Activated T-cell treated with anti-CD3 and anti-CD28 coated beads, Interleukin-2, amount 50 U/mL, for 4 hours (primary cell): ENCODE measurements around the gene RTN4RL2. TPM values are rescaled to one million over a fixed set of nuclear protein-coding genes. Genes with fewer than 3 reads are reported as not detected.
A peak's percentile ranks its signal among the peaks of the same experiment; 100 is the strongest.
"Not testable (repeated sequence)": the region's sequence is repeated elsewhere in the genome, so short reads cannot be mapped to it uniquely, and the experiment has no call there.

Experiments used
- ATAC-seq, 2 donors: fragments of 200-7000 bp; cut with Tn5 transposase; one replicate each; pipeline ENCODE4 v1.10.0; 2021
- DNase-seq: peaks from one replicate; pipeline ENCODE4 v3.0.0-alpha.2; 2020
- H3K27me3 Mint-ChIP-seq: one replicate; pipeline ENCODE4 v1.8.0; 2021; ENCODE audit warnings: low read depth, mixed read lengths
- H3K36me3 Mint-ChIP-seq: one replicate; pipeline ENCODE4 v1.8.0; 2022; ENCODE audit warnings: mixed read lengths; ENCODE audit not compliant: insufficient read depth
- H3K4me1 Mint-ChIP-seq: one replicate; pipeline ENCODE4 v1.8.0; 2021; ENCODE audit warnings: low read depth, mixed read lengths
- H3K4me3 Mint-ChIP-seq: one replicate; pipeline ENCODE4 v1.8.0; 2021; ENCODE audit warnings: mild to moderate bottlenecking, moderate library complexity, mixed read lengths
- H3K9me3 Mint-ChIP-seq: one replicate; pipeline ENCODE4 v1.8.0; 2021; ENCODE audit warnings: mixed read lengths
- total RNA-seq, 3 donors: library from RNA; stranded (reverse); gene quantifications; one replicate each; pipeline ENCODE4 v1.2.1, GENCODE V29; 2021

RTN4RL2 gene
- total RNA-seq, 3 donors from 2014 or later, result 0.16 to 0.33 (median 0.27) TPM

DNA sequence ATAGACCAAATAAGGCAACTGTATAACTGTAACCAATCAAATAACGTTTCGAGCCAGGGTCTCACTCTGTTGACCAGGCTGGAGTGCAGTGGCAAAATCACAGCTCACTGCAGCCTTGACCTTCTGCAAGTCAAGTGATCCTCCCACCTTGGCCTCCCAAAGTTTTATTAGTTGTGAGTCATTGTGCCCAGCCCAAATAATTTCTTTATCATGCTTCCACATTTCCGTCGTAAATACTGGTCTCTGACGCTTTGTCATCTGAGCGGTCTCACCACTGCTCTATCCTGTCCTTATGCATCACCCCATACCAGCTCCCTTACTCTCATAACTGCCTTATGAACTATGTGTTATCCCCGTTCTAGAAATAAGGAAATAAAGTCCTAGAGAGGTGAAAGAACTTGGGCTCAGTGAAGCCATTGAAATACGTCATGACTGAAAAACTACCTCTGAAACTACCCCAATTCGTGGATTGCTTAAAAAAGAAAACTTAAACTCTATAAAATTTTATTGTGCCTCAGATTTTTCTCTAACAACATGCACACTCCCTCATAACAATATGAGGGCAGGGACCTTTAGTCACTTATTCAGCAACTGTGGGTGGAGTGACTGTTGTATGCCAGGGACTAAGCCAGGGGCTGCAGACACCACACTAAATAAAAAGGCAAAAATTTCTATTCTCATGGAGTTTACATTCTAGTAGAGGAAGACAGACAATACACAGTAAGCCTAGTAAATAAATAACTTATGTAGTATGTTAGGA is 15.8 kb upstream of the RTN4RL2 start:
- DNase-seq (no peak), ATAC-seq (no peak)
- Mint-ChIP-seq H3K4me1 (no peaks in the 10 kb centered on the region), H3K9me3 (no peaks in the 10 kb centered on the region), H3K4me3 (no peak overlapping the region), H3K36me3 (no peaks in the 10 kb centered on the region), H3K27me3 (peaks cover 18% of the 10 kb centered on the region)

DNA sequence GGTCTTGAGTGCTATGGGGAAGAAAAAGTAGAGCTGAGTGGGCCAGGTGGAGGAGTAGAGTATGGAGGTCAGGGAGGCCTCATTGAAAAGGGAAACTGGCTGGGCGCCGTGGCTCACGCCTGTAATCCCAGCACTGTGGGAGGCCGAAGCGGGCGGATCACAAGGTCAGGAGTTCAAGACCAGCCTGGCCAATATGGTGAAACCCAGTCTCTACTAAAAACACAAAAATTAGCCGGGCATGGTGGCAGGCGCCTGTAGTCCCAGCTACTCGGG is 15.3 kb upstream of the RTN4RL2 start:
- not testable (repeated sequence) for ATAC-seq, H3K4me3 Mint-ChIP-seq, H3K9me3 Mint-ChIP-seq, DNase-seq, H3K36me3 Mint-ChIP-seq, H3K4me1 Mint-ChIP-seq
- peaks cover 21% of the 10 kb centered on the region for H3K27me3 Mint-ChIP-seq

DNA sequence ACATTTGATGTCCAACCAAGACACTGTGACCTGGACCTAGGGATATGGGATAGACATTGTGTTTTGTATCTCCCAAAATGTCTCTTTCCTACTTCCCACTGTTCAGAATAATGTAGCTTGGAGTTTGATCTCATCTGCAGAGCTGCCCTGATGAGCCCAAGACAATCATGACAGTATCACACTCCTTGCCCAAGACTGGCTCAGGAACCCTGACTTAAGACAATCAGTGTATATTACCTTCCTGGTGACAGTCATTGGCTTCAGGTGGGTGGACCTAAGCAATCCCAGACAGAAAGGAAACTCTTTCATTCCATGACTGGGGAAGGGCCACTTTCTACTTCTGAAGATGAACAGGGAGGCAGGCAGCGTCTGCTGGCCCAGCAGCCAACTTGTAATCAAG is 14.3 kb upstream of the RTN4RL2 start:
- no peak for ATAC-seq
- no peaks in the 10 kb centered on the region for H3K36me3 Mint-ChIP-seq
- H3K4me3 Mint-ChIP-seq, result no peak overlapping the region
- peaks cover 20% of the 10 kb centered on the region for H3K27me3 Mint-ChIP-seq
- H3K4me1 Mint-ChIP-seq, result no peaks in the 10 kb centered on the region
- no peak for DNase-seq
- H3K9me3 Mint-ChIP-seq, result no peaks in the 10 kb centered on the region

DNA sequence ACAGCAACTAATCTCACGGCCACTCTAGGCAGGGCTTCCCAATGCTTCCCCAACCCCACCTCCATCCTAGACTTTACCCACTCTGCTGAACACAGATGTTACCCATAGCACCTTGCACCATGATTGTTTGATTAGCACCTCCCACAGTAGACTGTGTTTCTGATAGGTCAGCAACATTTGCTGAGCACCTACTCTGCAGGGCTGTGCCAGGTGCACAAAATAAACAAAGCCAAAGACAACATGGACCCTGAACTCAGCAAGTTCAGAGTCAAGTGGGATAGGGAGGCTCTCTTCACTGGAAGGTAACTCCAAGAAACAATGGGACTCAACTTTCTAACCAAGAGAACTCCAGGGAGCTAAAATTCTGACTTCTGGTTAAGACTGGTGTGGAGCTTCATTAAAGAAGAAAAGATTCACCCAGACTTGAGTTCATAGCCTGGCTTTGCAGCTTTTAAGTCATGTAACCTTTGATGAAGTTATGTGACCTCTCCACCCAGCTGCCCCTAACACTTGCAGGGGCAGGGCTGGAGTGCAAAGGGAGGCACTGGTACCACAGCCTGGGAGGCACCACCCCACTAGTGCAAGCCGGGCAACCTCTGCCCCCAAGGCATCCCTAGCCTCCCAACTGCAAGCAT is 6.7 kb upstream of the RTN4RL2 start:
- Mint-ChIP-seq H3K9me3 (no peaks in the 10 kb centered on the region), H3K4me3 (no peak overlapping the region), H3K36me3 (no peaks in the 10 kb centered on the region), H3K27me3 (peaks cover 13% of the 10 kb centered on the region), H3K4me1 (peaks cover 10% of the 10 kb centered on the region)
- no peak for ATAC-seq
- no peak for DNase-seq

DNA sequence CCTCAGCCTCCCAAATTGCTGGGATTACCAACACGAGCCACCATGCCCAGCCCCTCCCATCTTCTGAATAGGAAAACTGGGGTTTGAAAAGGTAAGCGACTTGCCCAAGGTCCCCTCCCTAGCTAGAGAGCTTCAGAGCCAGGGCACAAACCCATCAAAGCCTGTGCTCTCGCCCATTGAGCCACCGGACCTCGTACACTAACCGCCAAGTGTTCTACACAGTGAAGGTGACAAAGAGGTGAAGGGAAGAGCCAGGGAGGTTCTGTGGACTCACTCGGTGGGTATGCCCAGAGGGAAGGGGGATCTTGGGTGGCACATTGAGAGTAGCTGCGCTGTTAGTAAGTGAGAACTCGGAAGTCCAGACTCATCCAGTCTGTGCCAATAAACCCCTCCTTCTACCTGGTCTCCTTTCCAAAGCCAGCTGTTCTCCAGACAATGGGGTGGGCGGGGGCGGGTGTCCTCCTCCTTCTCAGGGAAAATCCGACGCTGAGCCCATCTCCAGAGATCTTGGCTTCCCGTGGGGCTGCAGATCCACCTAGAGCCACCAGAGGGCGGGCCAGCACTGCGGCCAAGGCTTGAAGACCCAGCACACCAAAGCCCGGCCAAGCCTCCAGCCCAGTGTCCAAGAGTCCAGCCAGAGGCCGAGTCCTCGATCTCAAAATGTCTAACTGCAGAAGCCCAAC is 3.2 kb upstream of the RTN4RL2 start:
- Mint-ChIP-seq H3K36me3 (no peaks in the 10 kb centered on the region), H3K27me3 (peaks cover 24% of the 10 kb centered on the region), H3K9me3 (no peaks in the 10 kb centered on the region), H3K4me1 (peaks cover 26% of the 10 kb centered on the region), H3K4me3 (peak overlapping the region; percentile 62)
- DNase-seq (peak; percentile 68), ATAC-seq (peak; percentile 40 to 43)

DNA sequence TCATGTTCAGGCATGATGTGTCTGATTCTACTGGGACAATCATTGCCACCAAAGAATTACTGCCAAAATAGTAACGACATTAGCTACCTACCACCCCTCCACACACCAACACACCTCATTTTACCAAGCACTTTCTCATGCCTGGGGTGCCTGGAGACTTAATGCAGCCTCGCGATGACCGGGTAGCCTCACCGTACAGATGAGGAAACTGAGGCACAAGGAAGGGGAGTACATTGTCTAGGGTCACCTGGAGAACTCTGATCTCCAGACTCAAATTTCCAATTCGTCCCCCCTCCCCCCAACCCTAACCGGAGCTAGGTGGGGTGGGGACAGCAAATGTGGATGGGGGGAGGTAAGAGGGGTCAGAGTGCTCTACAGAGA is 2.7 kb upstream of the RTN4RL2 start:
- H3K27me3 Mint-ChIP-seq, result peaks cover 29% of the 10 kb centered on the region
- DNase-seq (no peak), ATAC-seq (peak; percentile 6 to 9)
- H3K36me3 Mint-ChIP-seq, result no peaks in the 10 kb centered on the region
- peak overlapping the region; percentile 62 for H3K4me3 Mint-ChIP-seq
- H3K4me1 Mint-ChIP-seq, result peaks cover 26% of the 10 kb centered on the region
- no peaks in the 10 kb centered on the region for H3K9me3 Mint-ChIP-seq

DNA sequence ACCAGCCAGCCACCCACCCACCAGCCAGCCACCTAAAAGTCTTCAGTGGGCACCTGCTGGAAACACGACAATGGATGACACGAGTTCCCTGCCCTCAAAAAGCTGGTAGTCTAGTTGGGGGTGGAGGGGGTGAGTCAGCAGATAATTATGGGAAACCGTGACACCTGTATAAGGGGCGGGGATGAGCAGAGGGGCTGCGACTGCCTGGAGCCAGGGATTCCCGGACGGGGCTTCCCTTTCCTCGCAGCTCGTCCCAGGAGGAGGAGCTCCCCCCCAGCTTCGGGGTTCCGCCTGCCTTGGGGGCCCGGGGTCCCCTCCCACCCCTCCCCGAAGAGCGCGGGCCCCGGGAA is 2.3 kb upstream of the RTN4RL2 start:
- DNase-seq (no peak), ATAC-seq (peak; percentile 20 to 32)
- Mint-ChIP-seq H3K4me3 (peak overlapping the region; percentile 62), H3K27me3 (peaks cover 31% of the 10 kb centered on the region), H3K36me3 (no peaks in the 10 kb centered on the region), H3K9me3 (no peaks in the 10 kb centered on the region), H3K4me1 (peaks cover 26% of the 10 kb centered on the region)

DNA sequence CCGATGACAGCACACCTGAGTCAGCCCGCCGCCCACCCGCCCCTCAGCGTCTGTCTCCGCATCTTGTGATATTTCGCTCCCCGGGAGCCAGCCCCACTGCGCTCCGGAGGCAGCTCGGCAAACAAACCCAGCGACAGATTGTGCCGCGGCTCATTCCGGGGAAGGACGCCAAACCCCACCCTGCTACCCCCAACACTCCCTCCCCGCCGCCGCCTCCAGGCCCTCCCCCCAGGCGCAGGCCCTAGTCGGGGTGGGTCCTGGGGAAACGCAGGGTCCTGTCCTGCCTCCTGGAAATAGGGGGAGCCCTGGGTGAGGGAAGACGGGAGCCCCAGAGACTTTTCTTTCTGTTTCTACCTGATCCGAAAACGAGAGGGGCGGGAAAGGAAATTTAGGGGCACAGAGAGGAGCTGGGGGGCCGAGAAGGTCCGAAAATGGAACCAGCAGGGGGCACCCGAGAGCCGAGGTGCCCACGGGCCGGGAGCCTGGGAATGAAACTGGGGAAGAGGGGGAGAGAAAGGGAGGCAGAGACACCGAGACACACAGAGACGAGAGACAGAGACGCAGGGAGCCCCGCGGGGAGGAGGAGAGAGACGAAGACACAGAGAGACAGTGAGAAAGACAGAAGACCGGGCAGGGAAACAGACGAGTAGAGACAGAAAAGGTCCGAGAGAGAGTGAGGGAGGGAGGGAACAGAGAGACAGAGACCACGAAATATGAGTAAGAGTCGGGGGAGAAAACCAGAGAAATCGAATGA is 1.7 kb upstream of the RTN4RL2 start:
- DNase-seq, result peak; percentile 73
- peaks cover 31% of the 10 kb centered on the region for H3K27me3 Mint-ChIP-seq
- ATAC-seq, result peak; percentile 51 to 59
- no peaks in the 10 kb centered on the region for H3K9me3 Mint-ChIP-seq
- peak overlapping the region; percentile 83 for H3K4me3 Mint-ChIP-seq
- H3K4me1 Mint-ChIP-seq, result peaks cover 26% of the 10 kb centered on the region
- H3K36me3 Mint-ChIP-seq, result no peaks in the 10 kb centered on the region

DNA sequence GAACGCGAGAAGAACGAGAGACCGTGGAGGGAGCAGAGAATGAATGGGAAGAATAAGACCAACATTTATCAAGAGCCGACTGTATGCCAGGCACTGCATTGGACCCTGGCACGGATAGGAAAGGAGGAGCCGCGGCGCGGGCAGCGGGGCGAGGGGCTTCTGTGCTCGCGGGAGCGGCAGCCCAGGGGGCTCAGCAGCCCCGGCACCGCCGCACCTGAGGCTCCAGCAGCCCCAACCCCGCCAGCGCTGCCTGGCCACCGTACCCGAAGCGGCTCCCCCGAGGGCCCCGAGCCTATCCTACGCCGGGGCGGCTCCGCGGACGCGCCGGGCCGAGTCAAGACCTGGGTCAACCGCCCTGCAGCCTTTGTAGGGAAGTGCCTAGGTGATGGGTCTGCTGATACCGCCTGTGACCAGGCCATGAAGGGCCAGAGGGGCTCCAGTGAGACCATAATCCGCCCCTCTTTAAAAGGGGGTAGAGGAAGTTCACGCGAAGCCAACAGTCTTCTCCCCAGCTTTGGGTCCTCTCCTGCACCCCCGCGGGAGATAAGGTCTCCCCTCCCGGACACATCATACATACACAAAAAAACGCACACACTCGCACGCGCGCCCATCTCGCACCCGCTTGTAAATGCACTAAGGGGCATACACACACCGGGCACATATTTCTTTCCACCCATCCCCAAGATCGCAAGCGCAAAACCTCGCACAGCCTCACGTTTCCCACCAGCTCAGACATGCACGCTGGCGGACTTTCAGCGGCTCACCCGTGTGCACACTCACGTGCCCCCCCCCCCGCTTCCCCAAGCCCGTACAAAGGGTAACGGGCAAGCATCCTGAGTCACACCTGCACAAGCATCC is 935 bp upstream of the RTN4RL2 start:
- H3K4me3 Mint-ChIP-seq, result peak overlapping the region; percentile 83
- peaks cover 31% of the 10 kb centered on the region for H3K27me3 Mint-ChIP-seq
- peaks cover 26% of the 10 kb centered on the region for H3K4me1 Mint-ChIP-seq
- no peaks in the 10 kb centered on the region for H3K36me3 Mint-ChIP-seq
- DNase-seq (peak; percentile 31), ATAC-seq (peak; percentile 9 to 11)
- no peaks in the 10 kb centered on the region for H3K9me3 Mint-ChIP-seq

DNA sequence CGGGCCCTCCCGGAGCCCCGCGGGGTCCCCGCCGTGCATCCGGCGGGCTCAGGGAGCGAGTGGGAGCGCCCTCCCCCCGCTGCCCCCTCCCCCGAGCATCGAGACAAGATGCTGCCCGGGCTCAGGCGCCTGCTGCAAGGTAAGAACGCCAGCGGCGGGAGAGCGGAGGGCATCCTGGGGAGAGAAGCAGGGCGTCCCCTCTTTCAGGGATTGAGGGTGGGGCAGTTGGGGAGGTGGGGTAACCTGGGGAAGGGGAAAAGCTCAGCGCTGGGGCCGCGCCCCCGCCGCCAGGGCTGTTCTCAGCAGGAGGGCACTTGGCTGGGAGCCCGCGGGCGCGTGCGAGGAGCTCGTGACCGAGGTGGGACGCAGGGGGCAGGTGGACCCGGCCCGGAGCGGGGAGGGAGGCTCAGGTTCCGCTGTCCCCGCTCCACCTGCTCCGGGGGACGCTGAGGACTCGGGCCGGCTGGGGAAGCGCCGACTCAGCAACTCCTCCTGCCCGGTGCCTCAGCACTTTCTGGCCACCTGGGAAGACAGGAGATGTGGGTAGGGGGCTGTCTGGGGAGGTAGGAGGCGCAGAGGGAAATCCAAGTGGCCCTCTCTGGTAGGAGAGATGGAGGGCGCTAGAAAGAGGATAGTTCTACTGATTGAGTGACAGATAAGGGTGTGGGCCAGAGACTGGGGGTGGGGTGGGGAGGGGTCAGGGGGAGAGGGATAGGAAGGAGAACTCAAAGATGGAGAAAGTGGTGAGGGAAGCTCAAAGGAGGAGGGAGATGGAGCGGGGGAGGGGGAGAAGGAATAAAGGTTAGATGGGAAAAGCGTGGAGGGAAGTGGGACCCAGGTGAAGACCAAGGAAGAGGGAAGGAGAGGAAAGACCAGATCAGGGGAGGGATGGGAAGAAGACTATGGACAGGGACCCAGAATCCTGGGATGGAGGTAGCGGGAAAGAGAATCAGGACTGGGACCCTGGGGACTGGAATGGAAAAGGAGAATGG is 726 bp downstream of the RTN4RL2 start:
- H3K4me3 Mint-ChIP-seq, result peak overlapping the region; percentile 24
- peaks cover 28% of the 10 kb centered on the region for H3K27me3 Mint-ChIP-seq
- peaks cover 26% of the 10 kb centered on the region for H3K4me1 Mint-ChIP-seq
- DNase-seq, result no peak
- H3K36me3 Mint-ChIP-seq, result no peaks in the 10 kb centered on the region
- H3K9me3 Mint-ChIP-seq, result no peaks in the 10 kb centered on the region
- ATAC-seq, result no peak

DNA sequence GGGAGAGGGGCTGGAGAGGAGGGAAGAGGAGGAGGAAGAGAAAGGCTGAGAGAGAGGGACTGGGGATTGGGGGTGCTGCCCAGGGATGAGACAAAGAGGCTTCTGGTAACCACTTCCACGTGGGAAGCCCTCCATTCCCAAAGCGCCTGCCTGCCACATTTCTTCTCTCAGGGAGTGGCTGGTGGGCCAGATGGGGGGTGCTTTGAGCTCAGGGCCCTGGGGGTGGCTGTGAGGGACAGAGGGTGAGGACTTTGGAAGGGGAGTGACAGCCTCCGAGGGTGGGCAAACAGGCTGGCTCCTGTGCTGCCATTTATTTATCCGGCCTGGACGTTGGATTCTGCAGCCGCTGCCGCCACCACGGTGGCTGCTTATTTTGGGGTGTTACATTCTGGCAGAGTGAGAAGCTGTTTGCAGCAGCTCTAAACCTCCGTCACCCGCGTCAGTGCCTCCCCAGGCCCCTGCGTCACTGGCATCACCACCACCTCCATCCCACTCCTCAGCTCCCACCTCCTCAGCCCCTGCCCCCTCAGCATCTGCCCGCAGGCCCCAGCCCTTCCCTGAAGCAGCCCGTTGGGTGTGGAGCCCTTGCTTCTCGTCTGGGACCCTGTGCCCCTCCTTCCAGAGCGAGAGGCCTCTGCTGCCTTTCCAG is 1.6 kb downstream of the RTN4RL2 start:
- H3K4me3 Mint-ChIP-seq, result peak overlapping the region; percentile 24
- ATAC-seq (no peak), DNase-seq (no peak)
- H3K27me3 Mint-ChIP-seq, result peaks cover 28% of the 10 kb centered on the region
- H3K4me1 Mint-ChIP-seq, result peaks cover 26% of the 10 kb centered on the region
- H3K36me3 Mint-ChIP-seq, result no peaks in the 10 kb centered on the region
- no peaks in the 10 kb centered on the region for H3K9me3 Mint-ChIP-seq

DNA sequence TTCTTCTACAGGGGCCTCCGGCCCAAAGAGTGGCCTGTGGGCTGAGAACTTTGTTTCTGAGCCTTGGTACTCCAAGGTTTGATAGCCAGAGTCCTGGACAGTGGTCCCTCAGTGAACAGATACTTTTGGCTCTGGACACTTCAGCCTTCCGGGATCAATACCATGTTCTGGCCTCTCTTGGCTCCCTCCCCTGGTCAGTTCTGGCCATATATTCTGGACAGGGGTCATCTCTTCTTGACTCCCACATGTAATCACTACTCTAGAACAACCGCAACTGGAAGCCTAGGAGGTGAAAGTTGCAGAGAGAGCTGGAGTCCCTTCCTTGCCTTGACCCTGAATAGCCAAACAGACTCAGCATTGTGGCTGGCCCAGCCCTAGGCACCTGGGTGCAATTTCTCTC is 2.3 kb downstream of the RTN4RL2 start:
- no peaks in the 10 kb centered on the region for H3K36me3 Mint-ChIP-seq
- ATAC-seq (no peak), DNase-seq (no peak)
- no peaks in the 10 kb centered on the region for H3K9me3 Mint-ChIP-seq
- no peak overlapping the region for H3K4me3 Mint-ChIP-seq
- peaks cover 24% of the 10 kb centered on the region for H3K27me3 Mint-ChIP-seq
- peaks cover 23% of the 10 kb centered on the region for H3K4me1 Mint-ChIP-seq
